ENCODE results near the gene F2.

F2 gene

GRCh38 chr11:46759196-46759595 lies 40.2 kb downstream of the F2 start:
- no peak overlapping the region for H3K4me3 ChIP-seq (ENCODE audit: low read depth in 1 of 2, low read length in 2 of 2)
- H4K20me1 ChIP-seq (ENCODE audit: insufficient read depth, low read length) = no peaks in the 10 kb centered on the region
- H3K9ac ChIP-seq (ENCODE audit: low read depth, low read length) = no peak overlapping the region
- no peak overlapping the region for H3K27ac ChIP-seq (ENCODE audit: low read length)
- peaks cover 93% of the 10 kb centered on the region for H3K36me3 ChIP-seq (ENCODE audit: insufficient read depth, low read length)
- no peak overlapping the region for H3K4me2 ChIP-seq (ENCODE audit: insufficient read depth, low read length)
- no peaks in the 10 kb centered on the region for H3K27me3 ChIP-seq (ENCODE audit: insufficient read depth, low read length, poor library complexity)
- TF ChIP-seq CTCF (IDR thresholded peaks at IDR 0.05; ENCODE audit: borderline replicate concordance, extremely low read depth, low read length, poor library complexity, severe bottlenecking) (no peak), EZH2 (IDR thresholded peaks at IDR 0.05; ENCODE audit: borderline replicate concordance, low read depth, low read length, severe bottlenecking) (no peak)
- no peak overlapping the region for H2AFZ ChIP-seq (ENCODE audit: low read depth, low read length)
- ATAC-seq (ENCODE audit: insufficient read depth, low read depth) (no peak), DNase-seq (no peak)
- no peaks in the 10 kb centered on the region for H3K4me1 ChIP-seq (ENCODE audit: insufficient read depth, low read length)
- no peaks in the 10 kb centered on the region for H3K79me2 ChIP-seq (ENCODE audit: insufficient read depth, low read length)
- no peaks in the 10 kb centered on the region for H3K9me3 ChIP-seq (ENCODE audit: insufficient read depth, low read length, severe bottlenecking)

GRCh38 chr11:46760429-46761128 lies 41.6 kb downstream of the F2 start:
- Histone ChIP-seq H4K20me1 (ENCODE audit: insufficient read depth, low read length) (no peaks in the 10 kb centered on the region), H3K4me2 (ENCODE audit: insufficient read depth, low read length) (no peak overlapping the region), H3K9ac (ENCODE audit: low read depth, low read length) (no peak overlapping the region), H3K27ac (ENCODE audit: low read length) (no peak overlapping the region), H3K4me1 (ENCODE audit: insufficient read depth, low read length) (no peaks in the 10 kb centered on the region), H3K36me3 (ENCODE audit: insufficient read depth, low read length) (peaks cover 94% of the 10 kb centered on the region), H3K27me3 (ENCODE audit: insufficient read depth, low read length, poor library complexity) (no peaks in the 10 kb centered on the region), H3K4me3 (ENCODE audit: low read depth in 1 of 2, low read length in 2 of 2) (no peak overlapping the region), H3K9me3 (ENCODE audit: insufficient read depth, low read length, severe bottlenecking) (no peaks in the 10 kb centered on the region), H3K79me2 (ENCODE audit: insufficient read depth, low read length) (no peaks in the 10 kb centered on the region), H2AFZ (ENCODE audit: low read depth, low read length) (no peak overlapping the region)
- TF ChIP-seq CTCF (IDR thresholded peaks at IDR 0.05; ENCODE audit: borderline replicate concordance, extremely low read depth, low read length, poor library complexity, severe bottlenecking) = no peak
- TF ChIP-seq EZH2 (IDR thresholded peaks at IDR 0.05; ENCODE audit: borderline replicate concordance, low read depth, low read length, severe bottlenecking) = no peak
- DNase-seq (no peak), ATAC-seq (ENCODE audit: insufficient read depth, low read depth) (no peak)

GRCh38 chr11:46761807-46762206 lies 42.8 kb downstream of the F2 start:
- ATAC-seq (ENCODE audit: insufficient read depth, low read depth) (no peak), DNase-seq (no peak)
- peaks cover 96% of the 10 kb centered on the region for H3K36me3 ChIP-seq (ENCODE audit: insufficient read depth, low read length)
- no peak overlapping the region for H3K27ac ChIP-seq (ENCODE audit: low read length)
- H3K9me3 ChIP-seq (ENCODE audit: insufficient read depth, low read length, severe bottlenecking) = no peaks in the 10 kb centered on the region
- no peak overlapping the region for H3K4me3 ChIP-seq (ENCODE audit: low read depth in 1 of 2, low read length in 2 of 2)
- no peak overlapping the region for H3K4me2 ChIP-seq (ENCODE audit: insufficient read depth, low read length)
- H4K20me1 ChIP-seq (ENCODE audit: insufficient read depth, low read length) = no peaks in the 10 kb centered on the region
- TF ChIP-seq EZH2 (IDR thresholded peaks at IDR 0.05; ENCODE audit: borderline replicate concordance, low read depth, low read length, severe bottlenecking) (no peak), CTCF (IDR thresholded peaks at IDR 0.05; ENCODE audit: borderline replicate concordance, extremely low read depth, low read length, poor library complexity, severe bottlenecking) (no peak)
- H3K9ac ChIP-seq (ENCODE audit: low read depth, low read length) = no peak overlapping the region
- no peaks in the 10 kb centered on the region for H3K79me2 ChIP-seq (ENCODE audit: insufficient read depth, low read length)
- H3K27me3 ChIP-seq (ENCODE audit: insufficient read depth, low read length, poor library complexity) = no peaks in the 10 kb centered on the region
- no peaks in the 10 kb centered on the region for H3K4me1 ChIP-seq (ENCODE audit: insufficient read depth, low read length)
- no peak overlapping the region for H2AFZ ChIP-seq (ENCODE audit: low read depth, low read length)
